GM18517 (cell line): ENCODE results near the gene KDM6A.
"Not testable (repeated sequence)": the region's sequence is repeated elsewhere in the genome, so short reads cannot be mapped to it uniquely, and the experiment has no call there.

Experiments
- ATAC-seq: cut with Tn5 transposase; IDR thresholded peaks from one replicate; pipeline ENCODE4 v1.9.1; 2021; ENCODE audit warnings: mild to moderate bottlenecking, moderate library complexity; ENCODE audit not compliant: unreplicated experiment

KDM6A gene

DNA sequence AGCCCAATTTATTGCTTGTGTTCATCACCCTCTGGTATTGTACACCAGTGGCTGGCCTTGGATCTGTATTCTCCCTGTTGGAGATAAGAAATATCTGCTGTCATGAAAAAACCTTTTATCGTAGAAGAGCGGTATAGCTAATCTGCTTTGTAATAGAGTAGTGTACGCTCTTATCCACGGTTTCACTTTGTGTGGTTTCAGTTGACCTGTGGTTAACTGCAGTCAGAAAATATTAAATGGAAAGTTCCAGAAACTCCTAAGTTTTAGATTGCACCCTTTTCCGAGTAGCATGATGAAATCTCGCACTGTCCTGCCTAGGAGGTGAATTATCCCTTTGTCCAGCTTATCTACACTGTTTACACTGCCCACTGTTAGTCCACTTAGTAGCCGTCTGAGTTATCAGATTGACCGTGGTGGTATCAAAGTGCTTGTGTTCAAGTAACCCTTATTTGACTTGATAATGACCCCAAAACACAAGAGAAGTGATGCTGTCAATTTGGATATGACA, 42.4 kb downstream of the KDM6A start:
- ATAC-seq, result no peak

DNA sequence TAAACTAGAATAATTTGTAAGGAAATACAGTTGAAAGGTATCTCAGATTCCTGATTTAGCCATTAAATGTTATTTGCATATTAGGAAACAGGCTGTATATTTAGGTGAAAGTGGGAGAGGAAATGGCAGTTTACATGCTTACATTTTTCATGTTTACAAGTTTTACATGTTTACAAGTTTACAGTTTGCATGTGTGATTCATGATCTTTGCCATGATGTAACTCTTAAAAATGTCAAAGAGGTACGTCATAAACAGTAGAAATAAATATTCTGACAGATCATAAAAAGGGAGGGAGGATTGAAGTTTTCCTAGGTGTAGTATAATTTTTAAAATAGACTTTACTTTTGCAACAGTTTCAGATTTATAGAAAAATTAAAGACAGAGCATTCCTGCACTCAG, 45.7 kb downstream of the KDM6A start:
- ATAC-seq, result no peak

DNA sequence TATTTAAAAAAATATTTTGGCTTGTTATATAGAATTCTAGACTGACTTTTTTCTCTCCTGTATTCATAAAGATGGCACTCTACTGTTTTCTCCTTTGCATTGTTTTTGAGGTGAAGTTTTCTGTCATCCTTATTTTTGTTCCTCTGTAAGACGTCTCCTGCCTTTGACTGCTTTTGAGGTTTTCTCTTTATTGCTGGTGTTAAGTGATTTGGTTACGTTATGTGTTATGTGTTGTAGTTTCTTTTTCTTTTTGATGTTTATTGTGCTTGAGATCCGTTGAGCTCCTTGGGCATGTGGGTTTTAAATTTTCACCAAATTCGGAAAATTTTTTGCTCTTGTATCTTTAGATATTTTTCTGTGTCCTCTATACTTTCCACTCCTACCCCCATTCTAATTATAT, 50.0 kb downstream of the KDM6A start:
- ATAC-seq, result no peak

DNA sequence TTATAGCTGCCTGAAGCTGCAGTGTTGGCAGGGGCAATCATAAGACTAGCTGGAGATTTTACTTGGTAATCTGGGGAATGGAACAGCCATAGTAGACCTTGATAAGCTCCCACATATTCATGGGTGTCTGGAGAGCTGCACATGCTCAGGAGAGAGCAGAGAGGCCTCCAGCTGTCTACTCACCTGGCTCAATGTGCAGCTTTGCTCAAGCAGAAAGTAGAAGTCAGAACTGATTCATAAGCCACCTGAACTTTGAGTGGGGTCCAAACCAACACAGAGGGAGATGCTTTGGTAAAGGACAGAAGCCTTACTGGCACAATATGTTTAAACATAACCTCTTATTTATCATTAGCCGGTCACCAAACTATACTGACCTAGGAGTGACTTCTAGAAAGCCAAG, 54.4 kb downstream of the KDM6A start:
- ATAC-seq, result no peak

DNA sequence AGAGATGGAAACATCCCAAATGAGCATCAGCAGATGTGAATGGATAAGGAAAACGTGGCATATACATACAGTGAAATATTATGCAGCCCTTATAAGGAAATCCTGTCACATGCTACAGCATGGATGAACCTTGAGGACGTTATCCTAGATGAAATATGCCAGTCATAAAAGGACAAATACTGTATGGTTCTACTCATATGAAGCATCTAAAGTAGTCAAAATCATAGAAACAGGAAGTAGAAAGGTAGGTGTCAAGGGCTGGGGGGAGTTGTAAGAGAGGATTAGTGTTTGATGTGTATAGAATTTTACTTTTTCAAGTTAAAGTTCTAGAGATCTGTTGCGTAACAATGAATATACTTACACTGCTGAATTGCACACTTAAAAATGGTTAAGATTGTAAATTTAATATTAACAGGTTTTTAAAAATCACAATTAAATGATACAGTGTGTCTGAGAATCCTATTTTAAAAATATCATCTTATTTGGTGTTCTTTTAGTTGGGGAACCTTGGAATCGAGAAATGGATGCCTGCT, 58.5 kb downstream of the KDM6A start:
- ATAC-seq, result no peak

DNA sequence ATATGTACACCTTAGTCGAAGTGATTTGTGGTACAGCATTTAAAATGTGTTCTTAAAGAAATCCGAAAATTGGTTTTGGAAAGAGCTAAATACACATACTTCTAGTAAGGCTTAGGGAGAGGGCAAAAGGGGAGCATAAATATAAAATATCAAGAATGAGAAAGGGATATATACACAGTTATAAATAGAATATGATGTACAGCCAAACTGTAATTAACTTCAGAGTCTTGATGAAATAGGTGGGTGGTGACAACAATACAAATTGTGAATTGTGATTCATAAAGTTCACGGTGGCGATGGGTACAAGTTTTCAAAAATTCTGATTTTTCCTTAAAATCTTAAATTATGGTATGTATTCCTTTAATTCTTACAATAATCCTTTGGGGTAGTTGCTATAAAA, 62.2 kb downstream of the KDM6A start:
- ATAC-seq, result no peak

GRCh38 chrX:44935640-44936039, 62.7 kb downstream of the KDM6A start:
- no peak for ATAC-seq

DNA sequence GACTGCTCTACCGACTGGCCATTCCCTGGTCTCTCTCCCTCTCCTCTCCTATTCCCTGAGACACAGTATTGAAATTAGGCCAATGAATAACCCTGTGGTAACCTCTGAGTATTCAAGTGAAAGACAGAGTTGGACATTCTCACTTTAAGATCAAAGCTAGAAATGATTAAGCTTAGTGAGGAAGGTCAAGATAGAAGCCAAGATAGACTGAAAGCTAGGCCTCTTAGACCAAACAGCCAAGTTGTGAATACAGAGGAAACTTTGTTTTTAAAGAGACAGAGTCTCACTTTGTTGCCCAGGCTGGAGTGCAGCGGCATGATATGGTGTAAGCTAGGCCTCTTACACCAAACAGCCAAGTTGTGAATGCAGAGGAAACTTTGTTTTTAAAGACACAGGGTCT, 64.6 kb downstream of the KDM6A start:
- ATAC-seq, result no peak

DNA sequence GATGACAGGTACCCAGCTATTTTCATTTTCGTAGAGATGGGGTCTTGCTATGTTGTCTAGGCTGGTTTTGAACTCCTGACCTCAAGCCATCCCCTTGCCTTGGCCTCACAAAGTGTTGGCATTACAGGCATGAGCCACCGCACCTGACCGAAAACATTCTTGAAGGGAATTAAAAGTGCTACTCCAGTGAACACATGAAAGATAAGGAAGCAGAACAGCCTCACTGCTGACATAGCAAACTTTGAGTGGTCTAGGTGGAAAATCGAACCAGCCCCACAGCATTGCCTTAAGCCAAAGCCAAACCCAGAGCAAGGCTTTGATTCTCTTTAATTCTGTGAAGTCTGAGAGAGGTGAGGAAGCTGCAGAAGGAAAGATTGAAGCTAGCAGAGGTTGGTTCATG, 65.1 kb downstream of the KDM6A start:
- ATAC-seq, result no peak

DNA sequence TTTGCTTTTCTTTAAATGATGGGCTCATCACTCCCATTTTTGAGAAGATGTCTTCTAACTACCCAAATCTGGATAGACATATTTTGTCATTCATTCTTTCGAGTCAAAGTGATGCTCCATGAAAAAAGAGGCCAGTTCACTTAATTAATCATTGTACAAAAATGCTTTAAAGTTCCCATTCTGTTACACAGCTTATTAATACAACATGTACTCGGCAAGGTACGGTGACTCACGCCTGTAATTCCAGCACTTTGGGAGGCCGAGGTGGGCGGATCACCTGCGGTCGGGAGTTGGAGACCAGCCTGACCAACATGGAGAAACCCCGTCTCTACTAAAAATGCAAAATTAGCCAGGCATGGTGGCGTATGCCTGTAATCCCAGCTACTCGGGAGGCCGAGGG, 67.6 kb downstream of the KDM6A start:
- ATAC-seq, result not testable (repeated sequence)

- ATAC-seq, result no peak
Observed at GRCh38 chrX:44943007-44943406, 70.0 kb downstream of the KDM6A start.

GRCh38 chrX:44944894-44945293, 71.9 kb downstream of the KDM6A start:
- no peak for ATAC-seq

- no peak for ATAC-seq
Observed at GRCh38 chrX:44945736-44946135, 72.7 kb downstream of the KDM6A start.

GRCh38 chrX:44946771-44947170, 73.8 kb downstream of the KDM6A start:
- ATAC-seq, result no peak

DNA sequence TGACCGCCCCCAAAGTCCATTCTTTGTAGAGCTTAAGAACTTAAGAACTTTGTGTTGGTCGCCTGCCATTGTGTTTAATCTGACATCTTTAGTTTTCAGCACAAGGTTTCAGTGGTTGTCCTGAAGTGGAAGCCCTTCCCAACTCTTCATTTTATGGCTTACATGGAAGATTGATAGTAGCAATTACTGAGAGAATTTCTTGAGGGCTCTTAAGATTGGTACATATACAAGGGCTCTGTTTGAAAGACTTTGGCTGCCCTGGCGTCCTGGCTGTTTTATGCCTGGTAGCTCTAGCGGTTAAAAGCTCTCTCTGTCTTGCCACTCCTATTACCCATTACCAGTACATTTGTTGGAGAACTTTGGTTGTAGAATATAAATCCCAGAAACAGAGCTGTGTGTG, 75.0 kb downstream of the KDM6A start:
- no peak for ATAC-seq

GRCh38 chrX:44948406-44948805, 75.4 kb downstream of the KDM6A start:
- ATAC-seq, result no peak

DNA sequence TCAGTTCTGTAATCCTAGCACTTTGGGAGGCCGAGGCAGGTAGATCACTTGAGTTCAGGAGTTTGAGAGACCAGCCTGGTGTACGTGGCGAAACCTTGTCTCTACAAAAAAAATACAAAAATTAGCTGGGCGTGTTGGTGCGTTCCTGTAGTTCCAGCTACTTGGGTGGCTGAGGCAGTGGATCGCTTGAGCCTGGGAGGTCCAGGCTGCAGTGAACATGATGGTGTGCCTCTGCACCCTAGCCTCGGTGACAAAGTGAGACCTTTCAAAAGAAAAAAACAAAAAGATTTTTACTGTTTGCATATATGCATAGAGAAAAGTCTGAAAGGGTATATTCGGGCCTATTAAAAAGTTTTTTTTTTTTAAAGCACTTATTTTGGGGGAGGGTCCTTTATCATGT, 76.1 kb downstream of the KDM6A start:
- no peak for ATAC-seq

DNA sequence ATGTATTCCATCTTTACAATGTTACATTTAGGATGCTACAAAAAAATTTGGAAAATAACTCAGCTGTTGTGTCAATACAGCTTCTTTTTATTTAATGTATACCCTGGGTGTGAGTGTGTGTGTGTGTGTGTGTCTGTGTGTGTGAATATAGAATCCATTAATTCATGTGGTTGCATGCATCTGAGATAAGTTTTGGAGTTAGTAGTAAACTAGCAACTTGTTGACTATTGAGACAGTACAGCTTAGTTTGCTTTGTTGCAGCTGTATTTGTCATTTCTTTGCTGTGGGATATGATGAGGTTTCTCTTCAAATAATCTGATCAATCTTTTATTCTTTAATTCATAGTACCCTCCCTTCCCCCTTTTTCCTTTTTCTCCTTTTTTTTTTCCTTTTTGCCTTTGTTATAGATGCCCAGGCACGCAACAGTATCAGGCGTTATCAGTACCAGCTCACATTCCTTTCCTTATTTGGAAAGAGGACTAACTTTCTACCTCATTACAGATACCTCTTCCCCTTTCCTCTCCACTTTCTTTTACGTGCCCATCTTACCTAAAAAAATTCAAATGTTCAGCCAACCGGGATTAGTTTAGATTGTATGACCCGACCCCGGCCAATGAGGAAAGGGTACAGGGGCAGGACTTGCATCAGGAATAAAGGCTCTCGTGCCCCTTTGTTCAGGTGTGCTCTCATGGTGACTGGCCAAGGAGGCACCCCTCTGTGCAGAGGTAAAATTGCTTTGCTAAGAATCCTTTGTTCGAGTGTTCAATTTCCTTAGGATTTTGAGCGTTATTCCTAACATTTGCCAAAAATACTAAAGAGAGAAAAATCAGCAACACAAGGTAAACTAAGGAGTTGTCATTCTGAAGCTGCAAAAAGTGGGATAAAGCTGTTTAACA, 77.7 kb downstream of the KDM6A start:
- ATAC-seq, result not testable (repeated sequence)

GRCh38 chrX:44951572-44952067, 78.6 kb downstream of the KDM6A start:
- ATAC-seq, result no peak

DNA sequence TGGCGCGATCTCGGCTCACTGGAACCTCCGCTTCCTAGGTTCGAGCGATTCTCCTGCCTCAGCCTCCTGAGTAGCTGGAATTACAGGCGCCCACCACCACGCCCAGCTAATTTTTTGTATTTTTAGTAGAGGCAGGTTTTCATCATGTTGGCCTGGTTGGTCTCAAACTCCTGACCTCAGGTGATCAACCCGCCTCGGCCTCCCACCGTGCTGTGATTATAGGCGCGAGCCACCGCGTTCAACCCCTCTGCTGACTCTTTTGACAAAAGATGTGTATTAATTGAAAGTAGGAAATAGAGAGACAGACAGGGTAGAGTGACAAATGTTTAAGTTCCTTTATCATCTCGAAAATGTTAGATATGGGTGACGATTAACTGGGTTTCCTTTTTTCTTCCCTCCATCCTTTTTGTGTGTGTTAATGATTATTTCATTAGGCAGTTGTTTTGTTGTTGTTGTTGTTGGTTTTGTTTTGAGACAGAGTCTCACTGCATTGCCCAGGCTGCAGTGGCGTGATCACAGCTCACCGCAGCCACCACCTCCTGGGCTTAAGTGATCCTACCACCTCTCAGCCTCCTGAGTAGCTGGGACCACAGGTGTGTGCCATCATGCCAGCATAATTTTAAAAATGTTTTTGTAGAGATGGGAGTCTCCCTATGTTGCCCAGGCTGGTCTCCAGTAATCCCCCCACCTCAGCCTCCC, 79.5 kb downstream of the KDM6A start:
- ATAC-seq, result no peak

DNA sequence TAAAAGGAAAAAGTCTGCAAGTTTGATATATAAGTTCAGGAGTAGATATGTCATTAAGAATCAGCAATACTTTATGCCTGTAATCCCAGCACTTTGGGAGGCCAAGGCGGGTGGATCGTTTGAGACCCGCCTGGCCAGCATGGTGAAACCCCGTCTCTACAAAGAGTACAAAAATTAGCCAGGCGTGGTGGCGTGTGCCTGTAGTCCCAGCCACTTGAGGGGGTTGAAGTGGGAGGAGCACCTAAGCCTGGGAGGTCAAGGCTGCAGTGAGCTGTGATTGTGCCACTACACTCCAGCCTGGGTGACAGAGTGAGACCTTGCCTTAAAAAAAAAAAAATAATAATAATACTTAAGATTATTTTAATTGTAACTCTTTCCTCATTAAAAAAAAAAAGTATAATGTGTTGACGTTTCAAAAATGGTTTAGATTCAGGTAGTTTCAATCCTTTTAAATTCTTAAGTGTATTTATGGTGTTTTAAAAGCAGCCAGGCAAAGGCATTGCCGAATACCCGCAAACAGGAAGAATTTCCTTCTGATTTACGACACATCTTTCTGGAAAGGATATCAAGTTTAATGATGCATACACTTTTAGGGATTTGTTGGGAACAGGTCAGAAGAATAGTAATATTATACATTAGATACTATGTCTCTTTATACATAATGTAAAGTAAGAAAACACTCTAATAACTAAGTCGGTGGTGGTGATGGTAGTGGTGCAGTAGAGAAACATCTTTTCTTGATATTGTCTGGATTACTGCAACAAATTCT, 80.9 kb downstream of the KDM6A start:
- ATAC-seq, result no peak
